ENCODE measurements around the gene NFX1. TPM values are rescaled to one million over a fixed set of nuclear protein-coding genes. Genes with fewer than 3 reads are reported as not detected.

The NFX1 gene
- total and polyA plus RNA-seq, 9 of the 15 experiments (the other 6 are each of a cell fraction or from before 2014, with no cell fraction given) = 8.8 to 38.9 (median 26.8) TPM

DNA sequence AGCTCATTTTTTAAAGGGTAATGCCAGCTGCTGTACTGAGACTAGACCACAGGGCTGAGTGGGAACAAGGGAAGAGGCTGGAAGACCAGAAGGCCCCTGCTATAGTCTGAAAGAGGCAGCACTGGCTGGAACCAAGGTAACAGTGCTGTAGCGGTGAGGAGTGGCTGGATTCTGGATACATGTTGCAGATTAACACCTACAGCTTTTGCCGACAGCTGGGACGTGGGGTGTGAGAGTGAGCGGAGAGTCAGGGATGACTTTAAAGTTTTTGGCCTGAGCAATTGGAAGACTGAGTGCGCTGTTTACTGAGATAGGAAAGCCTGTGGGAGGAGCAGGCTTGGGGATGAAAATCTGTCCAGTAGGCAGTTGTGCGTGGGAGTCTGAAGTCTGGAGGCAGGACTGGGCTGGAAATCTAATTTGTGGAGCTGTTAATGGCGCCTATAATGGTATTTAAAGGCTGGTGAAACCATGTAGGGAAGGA lies 85.6 kb downstream of the NFX1 start (continued):
- TF ChIP-seq CREB3L1 (IDR thresholded peaks at IDR 0.05; ENCODE audit: borderline replicate concordance, low read depth) (no peak), PTRF (tag; IDR thresholded peaks at IDR 0.05) (no peak), HDAC1 (IDR thresholded peaks at IDR 0.05) (peak in 1 of 2 experiments; percentile 72; a peak in 2 of 4 replicates), TBL1XR1 (IDR thresholded peaks at IDR 0.05; ENCODE audit: low read length in 2 of 2) (0 out of 4 replicates have a peak, but pooled peaks of 1 of the 2 experiments have one; percentile 68), ATF1 (CRISPR knock-in tag; IDR thresholded peaks at IDR 0.05) (no peak), ATF1 (tag; IDR thresholded peaks at IDR 0.05) (no peak), ZNF407 (IDR thresholded peaks at IDR 0.05; ENCODE audit: low read depth) (no peak), RB1 (IDR thresholded peaks at IDR 0.05; ENCODE audit: low read depth) (no peak), NCOA2 (IDR thresholded peaks at IDR 0.05; ENCODE audit: partially characterized antibody in 2 of 2) (no peak), XRCC4 (IDR thresholded peaks at IDR 0.05; ENCODE audit: extremely low read depth, insufficient read depth, insufficient read length) (no peak), CHD2 (IDR thresholded peaks at IDR 0.05; ENCODE audit: low read depth, low read length) (no peak), COPS2 (conservative IDR thresholded peaks at IDR 0.05) (no peak)
- TF ChIP-seq, protein P1, sequence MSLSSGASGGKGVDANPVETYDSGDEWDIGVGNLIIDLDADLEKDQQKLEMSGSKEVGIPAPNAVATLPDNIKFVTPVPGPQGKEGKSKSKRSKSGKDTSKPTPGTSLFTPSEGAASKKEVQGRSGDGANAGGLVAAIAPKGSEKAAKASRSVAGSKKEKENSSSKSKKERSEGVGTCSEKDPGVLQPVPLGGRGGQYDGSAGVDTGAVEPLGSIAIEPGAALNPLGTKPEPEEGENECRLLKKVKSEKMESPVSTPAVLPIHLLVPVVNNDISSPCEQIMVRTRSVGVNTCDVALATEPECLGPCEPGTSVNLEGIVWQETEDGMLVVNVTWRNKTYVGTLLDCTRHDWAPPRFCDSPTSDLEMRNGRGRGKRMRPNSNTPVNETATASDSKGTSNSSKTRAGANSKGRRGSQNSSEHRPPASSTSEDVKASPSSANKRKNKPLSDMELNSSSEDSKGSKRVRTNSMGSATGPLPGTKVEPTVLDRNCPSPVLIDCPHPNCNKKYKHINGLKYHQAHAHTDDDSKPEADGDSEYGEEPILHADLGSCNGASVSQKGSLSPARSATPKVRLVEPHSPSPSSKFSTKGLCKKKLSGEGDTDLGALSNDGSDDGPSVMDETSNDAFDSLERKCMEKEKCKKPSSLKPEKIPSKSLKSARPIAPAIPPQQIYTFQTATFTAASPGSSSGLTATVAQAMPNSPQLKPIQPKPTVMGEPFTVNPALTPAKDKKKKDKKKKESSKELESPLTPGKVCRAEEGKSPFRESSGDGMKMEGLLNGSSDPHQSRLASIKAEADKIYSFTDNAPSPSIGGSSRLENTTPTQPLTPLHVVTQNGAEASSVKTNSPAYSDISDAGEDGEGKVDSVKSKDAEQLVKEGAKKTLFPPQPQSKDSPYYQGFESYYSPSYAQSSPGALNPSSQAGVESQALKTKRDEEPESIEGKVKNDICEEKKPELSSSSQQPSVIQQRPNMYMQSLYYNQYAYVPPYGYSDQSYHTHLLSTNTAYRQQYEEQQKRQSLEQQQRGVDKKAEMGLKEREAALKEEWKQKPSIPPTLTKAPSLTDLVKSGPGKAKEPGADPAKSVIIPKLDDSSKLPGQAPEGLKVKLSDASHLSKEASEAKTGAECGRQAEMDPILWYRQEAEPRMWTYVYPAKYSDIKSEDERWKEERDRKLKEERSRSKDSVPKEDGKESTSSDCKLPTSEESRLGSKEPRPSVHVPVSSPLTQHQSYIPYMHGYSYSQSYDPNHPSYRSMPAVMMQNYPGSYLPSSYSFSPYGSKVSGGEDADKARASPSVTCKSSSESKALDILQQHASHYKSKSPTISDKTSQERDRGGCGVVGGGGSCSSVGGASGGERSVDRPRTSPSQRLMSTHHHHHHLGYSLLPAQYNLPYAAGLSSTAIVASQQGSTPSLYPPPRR (CRISPR knock-in tag; IDR thresholded peaks at IDR 0.05; ENCODE audit: borderline replicate concordance) = no peak

Measured in K562 (cell line).